GM21423 (cell line): ENCODE data around the gene NUDT1.
A peak's percentile ranks its signal among the peaks of the same experiment; 100 is the strongest.

Source experiments
- ATAC-seq: cut with Tn5 transposase; IDR thresholded peaks from one replicate; pipeline ENCODE4 v1.9.1; 2021; ENCODE audit warnings: mild to moderate bottlenecking, moderate library complexity; ENCODE audit not compliant: unreplicated experiment

NUDT1 gene

DNA sequence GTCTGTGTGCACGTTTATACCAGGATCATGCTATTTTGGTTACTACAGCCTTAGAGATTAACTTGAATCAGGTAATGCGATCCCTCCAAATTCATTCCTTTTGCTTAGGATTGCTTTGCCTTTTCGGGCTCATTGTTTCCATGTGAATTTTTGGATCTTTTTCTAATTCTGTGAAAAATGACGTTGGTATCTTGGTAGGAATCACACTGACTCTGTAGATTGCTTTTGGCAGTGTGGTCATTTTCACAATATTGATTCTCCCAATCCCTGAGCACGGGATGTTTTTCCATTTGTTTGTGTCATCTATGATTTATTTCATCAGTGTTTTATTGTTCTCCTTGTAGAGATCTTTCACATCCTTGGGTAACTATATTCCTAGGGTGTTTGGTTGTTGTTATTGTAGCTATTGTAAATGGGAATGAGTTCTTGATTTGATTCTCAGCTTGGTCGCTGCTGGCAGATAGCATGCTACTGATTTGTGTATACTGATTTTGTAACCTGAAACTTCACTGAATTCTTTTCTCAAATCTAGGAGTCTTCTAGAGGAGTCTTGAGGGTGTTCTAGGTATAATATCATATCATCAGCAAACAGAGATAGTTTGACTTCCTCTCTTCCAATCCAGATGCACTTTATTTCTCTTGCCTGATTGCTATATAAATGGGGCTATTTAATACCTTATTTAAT is 54.1 kb downstream of the NUDT1 start:
- no peak for ATAC-seq

DNA sequence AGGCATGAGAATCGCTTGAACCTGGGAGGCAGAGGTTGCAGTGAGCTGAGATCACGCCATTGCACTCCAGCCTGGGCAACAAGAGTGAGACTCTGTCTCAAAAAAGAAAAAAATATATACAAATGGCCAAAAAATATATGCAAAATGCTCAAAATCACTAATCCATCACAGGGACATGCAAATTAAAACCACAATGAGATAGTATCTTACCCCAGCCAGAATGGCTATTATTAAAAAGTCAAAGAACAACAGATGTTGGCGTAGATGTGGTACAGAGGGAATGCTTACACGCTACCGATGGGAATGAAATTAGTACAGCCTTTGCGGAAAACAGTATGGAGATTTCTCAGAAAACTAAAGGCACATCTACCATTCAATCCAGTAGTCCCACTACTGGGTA is 54.8 kb downstream of the NUDT1 start:
- no peak for ATAC-seq

DNA sequence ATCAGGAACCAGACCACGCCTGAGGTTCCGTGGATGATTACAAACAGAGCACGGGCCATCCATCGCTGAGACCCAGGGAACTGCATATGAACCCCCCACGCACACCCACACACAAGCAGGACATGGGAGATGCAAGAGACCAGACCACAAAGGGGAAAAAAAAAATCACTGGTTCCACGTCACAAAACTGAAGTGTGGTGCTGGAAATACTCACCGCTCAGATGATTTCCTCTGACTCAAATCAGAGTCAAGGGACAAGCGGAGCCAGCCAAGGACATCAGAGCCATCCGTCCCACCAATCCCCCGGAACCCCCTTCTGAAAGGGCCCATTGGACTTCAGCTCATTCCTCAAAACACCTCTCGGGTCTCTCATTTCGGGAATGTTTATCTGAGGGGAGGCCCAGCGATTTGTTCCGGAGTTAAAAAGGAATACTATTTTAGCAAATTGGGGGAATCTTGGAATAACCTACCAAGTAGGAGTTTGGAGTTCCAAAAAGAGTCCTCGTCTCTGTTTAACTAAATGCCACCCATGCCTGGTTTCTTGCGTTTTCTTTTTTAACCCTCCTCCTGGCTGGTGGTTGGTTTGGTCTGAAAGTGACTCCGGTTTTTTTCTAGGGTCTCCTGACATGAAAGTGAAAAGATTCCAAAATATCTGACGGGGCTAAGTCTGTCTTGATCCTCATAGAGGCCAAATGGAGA is 57.3 kb downstream of the NUDT1 start:
- peak; percentile 46 for ATAC-seq

DNA sequence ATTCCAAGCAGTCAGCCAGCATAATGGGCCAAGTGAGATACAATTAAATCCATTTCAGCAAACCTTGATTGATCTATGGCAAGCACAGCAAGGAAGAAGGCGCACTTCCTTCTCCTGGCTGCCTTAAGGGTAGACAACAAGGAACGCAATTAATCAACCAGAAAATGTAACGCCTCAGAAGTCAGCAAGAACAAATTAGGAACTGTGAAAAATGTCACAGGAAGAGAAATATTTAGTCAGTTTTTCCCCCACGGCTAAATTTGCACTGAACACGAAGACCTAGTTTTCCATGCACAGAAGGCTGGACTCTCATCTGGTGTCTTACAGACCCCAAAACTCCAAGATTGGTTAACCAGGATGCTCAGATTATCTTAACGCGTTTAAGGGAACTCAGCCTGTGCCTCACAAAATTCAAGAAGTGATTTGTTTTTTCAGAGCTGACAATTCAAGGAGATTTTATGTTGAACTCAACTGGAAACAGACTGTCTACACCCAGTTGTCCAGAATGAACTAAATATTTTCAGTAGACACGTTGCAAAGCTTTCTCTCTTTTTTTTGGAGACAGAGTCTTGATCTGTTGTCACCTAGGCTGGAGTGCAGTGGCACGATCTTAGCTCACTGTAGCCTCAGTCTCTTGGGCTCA is 58.0 kb downstream of the NUDT1 start:
- no peak for ATAC-seq
